SK-N-SH (cell line): Measurements from ENCODE around the gene HECW1.

ENCODE experiments used
- JUND ChIP-seq: IDR thresholded peaks from 2 replicates; pipeline ENCODE4 v1.4.0; 2012
- RAD21 ChIP-seq: IDR thresholded peaks from 2 replicates; pipeline ENCODE4 v1.6.1; 2012; ENCODE audit warnings: mild to moderate bottlenecking, low read length
- TF ChIP-seq, protein P1 (sequence below): fragments of 200-600 bp; sonication (generic); IDR thresholded peaks from 2 replicates; pipeline ENCODE4 v1.6.1; 2017; ENCODE audit warnings: antibody characterized with exemption, mild to moderate bottlenecking, moderate library complexity
- TF ChIP-seq, protein P2 (sequence below): IDR thresholded peaks from 2 replicates; pipeline ENCODE4 v1.4.0; 2012; ENCODE audit warnings: low read depth

DNA sequence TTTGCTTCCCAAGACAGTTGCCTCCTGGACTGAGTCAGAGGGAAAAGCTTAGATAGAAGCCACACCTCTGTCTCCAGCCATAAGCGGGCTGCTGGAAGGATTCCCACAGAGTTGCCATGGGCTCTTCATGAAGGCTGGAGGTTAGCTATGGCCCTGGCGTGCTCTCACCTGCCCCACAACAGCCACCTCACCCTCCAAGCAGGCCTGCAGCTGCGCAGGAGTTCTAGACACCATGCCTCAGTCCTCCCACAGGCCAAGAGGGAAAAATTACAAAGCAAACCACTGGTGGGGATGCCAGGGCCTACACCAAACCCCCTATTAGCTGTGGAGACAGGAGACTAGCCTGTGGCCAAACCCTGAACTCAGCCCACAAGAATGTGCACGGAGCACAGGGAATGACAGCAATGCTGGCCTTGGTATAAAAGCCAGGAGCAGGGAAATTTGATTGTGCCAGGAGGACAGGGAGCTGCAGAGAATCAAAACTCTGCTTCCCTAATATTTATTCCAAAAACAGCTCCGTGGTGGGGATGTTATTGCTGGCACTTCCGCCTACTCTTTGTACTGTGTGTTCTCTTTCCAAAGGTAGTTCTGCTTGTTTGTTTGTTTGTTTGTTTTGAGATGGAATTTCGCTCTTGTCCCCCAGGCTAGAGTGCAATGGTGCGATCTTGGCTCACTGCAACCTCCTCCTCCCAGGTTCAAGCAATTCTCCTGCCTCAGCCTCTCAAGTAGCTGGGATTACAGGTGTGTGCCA, 410.1 kb downstream of the HECW1 start:
- no peak for TF ChIP-seq RAD21
- TF ChIP-seq, protein P1, sequence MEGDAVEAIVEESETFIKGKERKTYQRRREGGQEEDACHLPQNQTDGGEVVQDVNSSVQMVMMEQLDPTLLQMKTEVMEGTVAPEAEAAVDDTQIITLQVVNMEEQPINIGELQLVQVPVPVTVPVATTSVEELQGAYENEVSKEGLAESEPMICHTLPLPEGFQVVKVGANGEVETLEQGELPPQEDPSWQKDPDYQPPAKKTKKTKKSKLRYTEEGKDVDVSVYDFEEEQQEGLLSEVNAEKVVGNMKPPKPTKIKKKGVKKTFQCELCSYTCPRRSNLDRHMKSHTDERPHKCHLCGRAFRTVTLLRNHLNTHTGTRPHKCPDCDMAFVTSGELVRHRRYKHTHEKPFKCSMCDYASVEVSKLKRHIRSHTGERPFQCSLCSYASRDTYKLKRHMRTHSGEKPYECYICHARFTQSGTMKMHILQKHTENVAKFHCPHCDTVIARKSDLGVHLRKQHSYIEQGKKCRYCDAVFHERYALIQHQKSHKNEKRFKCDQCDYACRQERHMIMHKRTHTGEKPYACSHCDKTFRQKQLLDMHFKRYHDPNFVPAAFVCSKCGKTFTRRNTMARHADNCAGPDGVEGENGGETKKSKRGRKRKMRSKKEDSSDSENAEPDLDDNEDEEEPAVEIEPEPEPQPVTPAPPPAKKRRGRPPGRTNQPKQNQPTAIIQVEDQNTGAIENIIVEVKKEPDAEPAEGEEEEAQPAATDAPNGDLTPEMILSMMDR: no peak
- TF ChIP-seq, protein P2, sequence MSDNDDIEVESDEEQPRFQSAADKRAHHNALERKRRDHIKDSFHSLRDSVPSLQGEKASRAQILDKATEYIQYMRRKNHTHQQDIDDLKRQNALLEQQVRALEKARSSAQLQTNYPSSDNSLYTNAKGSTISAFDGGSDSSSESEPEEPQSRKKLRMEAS: no peak
- TF ChIP-seq JUND: 0 out of 2 replicates have a peak, but pooled peaks have one; percentile 18
